IMR-90 (cell line): ENCODE data around the gene PSG7. TPM values are rescaled to one million over a fixed set of nuclear protein-coding genes. Genes with fewer than 3 reads are reported as not detected.
A peak's percentile ranks its signal among the peaks of the same experiment; 100 is the strongest.
"Not testable (repeated sequence)": the region's sequence is repeated elsewhere in the genome, so short reads cannot be mapped to it uniquely, and the experiment has no call there.

Experiments
- ATAC-seq: fragments of 200-7000 bp; cut with Tn5 transposase; 2 replicates; pipeline ENCODE4 v1.9.1; 2020; ENCODE audit warnings: low read depth, mild to moderate bottlenecking, moderate library complexity
- BruUV-seq: library from RNA; stranded (reverse); fragments of 400-500 nt; replicated peaks from 2 replicates; lab custom pipeline; 2021; lab: Mats Ljungman, UMichigan
- CTCF ChIA-PET: fragments of 300-600 bp; formaldehyde crosslinking; extraction: SDS; loops from one replicate; lab custom pipeline; 2021; ENCODE audit warnings: antibody characterized with exemption; lab: Yijun Ruan, JAX
- POLR2A ChIA-PET: fragments of 300-600 bp; sonication (Branson Sonifier 250); formaldehyde crosslinking; loops from one replicate; lab custom pipeline; 2022; ENCODE audit warnings: antibody characterized with exemption; ENCODE audit not compliant: unreplicated experiment; lab: Charles Lee
- DNase-seq: peaks from one replicate; pipeline ENCODE4 v3.0.0; 2013
- H2AFZ ChIP-seq: replicated peaks from 2 replicates; pipeline ENCODE3; 2013; ENCODE audit warnings: low read length, mild to moderate bottlenecking; ENCODE audit not compliant: poor library complexity
- H2AK5ac ChIP-seq: 2 replicates; pipeline ENCODE4 v1.6.1; 2013; ENCODE audit warnings: low read depth, low read length, inconsistent platforms
- H2AK9ac ChIP-seq: replicated peaks from 2 replicates; pipeline ENCODE3; 2013; ENCODE audit warnings: mild to moderate bottlenecking, low read depth, low read length, moderate library complexity; ENCODE audit not compliant: poor library complexity
- H2BK120ac ChIP-seq: 2 replicates; pipeline ENCODE4 v1.6.1; 2013; ENCODE audit warnings: low read depth, low read length, inconsistent platforms
- H2BK15ac ChIP-seq: 3 replicates; pipeline ENCODE4 v1.6.1; 2013; ENCODE audit warnings: low read depth, low read length, inconsistent platforms
- H2BK20ac ChIP-seq: 2 replicates; pipeline ENCODE4 v1.6.1; 2013; ENCODE audit warnings: low read depth, mild to moderate bottlenecking, inconsistent platforms, low read length, moderate library complexity
- H2BK5ac ChIP-seq: 2 replicates; pipeline ENCODE4 v1.6.1; 2013; ENCODE audit warnings: mild to moderate bottlenecking, low read depth, low read length, inconsistent platforms; ENCODE audit not compliant: poor library complexity, severe bottlenecking
- H3K14ac ChIP-seq: replicated peaks from 2 replicates; pipeline ENCODE4 v1.6.1; 2013; ENCODE audit warnings: low read depth, low read length, inconsistent platforms
- H3K18ac ChIP-seq: 2 replicates; pipeline ENCODE4 v1.6.1; 2013; ENCODE audit warnings: low read depth, low read length, control low read depth
- H3K23ac ChIP-seq: 2 replicates; pipeline ENCODE4 v1.6.1; 2013; ENCODE audit warnings: low read depth, low read length, inconsistent platforms
- H3K27ac ChIP-seq: 2 replicates; pipeline ENCODE4 v1.5.1; 2013; ENCODE audit warnings: mild to moderate bottlenecking, control low read depth, low read length; ENCODE audit not compliant: insufficient read depth
- H3K27me3 ChIP-seq: 2 replicates; pipeline ENCODE4 v1.6.1; 2013; ENCODE audit warnings: low read length; ENCODE audit not compliant: control insufficient read depth, insufficient read depth
- H3K36me3 ChIP-seq: 2 replicates; pipeline ENCODE4 v1.6.1; 2013; ENCODE audit warnings: low read length, mixed read lengths; ENCODE audit not compliant: control insufficient read depth, insufficient read depth
- H3K4ac ChIP-seq: 2 replicates; pipeline ENCODE4 v1.6.1; 2013; ENCODE audit warnings: low read depth, low read length, inconsistent platforms
- H3K4me1 ChIP-seq: 2 replicates; pipeline ENCODE4 v1.6.1; 2013; ENCODE audit warnings: low read length, mixed read lengths; ENCODE audit not compliant: control insufficient read depth, insufficient read depth
- H3K4me2 ChIP-seq: 2 replicates; pipeline ENCODE4 v1.6.1; 2013; ENCODE audit warnings: low read depth, mild to moderate bottlenecking, control low read depth, low read length, moderate library complexity
- H3K4me3 ChIP-seq: 2 replicates; pipeline ENCODE4 v1.5.1; 2013; ENCODE audit warnings: low read depth, mild to moderate bottlenecking, control low read depth, low read length, moderate library complexity; ENCODE audit not compliant: insufficient read depth
- H3K56ac ChIP-seq: 2 replicates; pipeline ENCODE4 v1.6.1; 2013; ENCODE audit warnings: low read length, inconsistent platforms; ENCODE audit not compliant: insufficient read depth; ENCODE audit errors: extremely low read depth
- H3K79me1 ChIP-seq, 2 experiments: 2 replicates each; pipeline ENCODE4 v1.6.1; 2013; ENCODE audit warnings: low read length in 2 of 2, inconsistent platforms in 1 of 2, low read depth in 1 of 2
- H3K9ac ChIP-seq: 2 replicates; pipeline ENCODE4 v1.6.1; 2013; ENCODE audit warnings: low read depth, low read length, control low read depth
- H3K9me1 ChIP-seq: 2 replicates; pipeline ENCODE4 v1.6.1; 2013; ENCODE audit warnings: low read length, inconsistent platforms; ENCODE audit not compliant: insufficient read depth
- H3K9me3 ChIP-seq: 2 replicates; pipeline ENCODE4 v1.6.1; 2013; ENCODE audit warnings: low read length; ENCODE audit not compliant: control insufficient read depth, insufficient read depth
- H4K20me1 ChIP-seq: 2 replicates; pipeline ENCODE4 v1.6.1; 2013; ENCODE audit warnings: low read length, inconsistent platforms; ENCODE audit not compliant: insufficient read depth
- H4K5ac ChIP-seq: 2 replicates; pipeline ENCODE4 v1.6.1; 2013; ENCODE audit warnings: mild to moderate bottlenecking, low read depth, low read length, control low read depth
- H4K8ac ChIP-seq, 2 experiments: 2 replicates each; pipeline ENCODE4 v1.6.1; 2013; ENCODE audit warnings: low read depth in 2 of 2, low read length in 2 of 2, control low read depth in 1 of 2, inconsistent platforms in 1 of 2
- H4K91ac ChIP-seq: 2 replicates; pipeline ENCODE4 v1.6.1; 2013; ENCODE audit warnings: low read depth, low read length, inconsistent platforms; ENCODE audit not compliant: insufficient read depth
- RAD21 ChIP-seq: IDR thresholded peaks from 2 replicates; pipeline ENCODE4 v1.6.1; 2012; ENCODE audit warnings: low read length, improper control_type of control experiment
- SMC3 ChIP-seq: fragments of 150-350 bp; IDR thresholded peaks from 2 replicates; pipeline ENCODE4 v1.6.1; 2016; ENCODE audit warnings: low read depth, mild to moderate bottlenecking, antibody characterized with exemption, low read length, moderate library complexity
- WGBS, 2 experiments: methylation state at CpG; one replicate each; pipeline versions ENCODE4 v1.1.5 to v1.1.7; 2013; ENCODE audit warnings: missing lambda C conversion rate in 2 of 2; ENCODE audit not compliant: insufficient read length in 1 of 2; ENCODE audit errors: extremely low coverage in 2 of 2; 5-methylcytosine and 5-hydroxymethylcytosine counted together
- dilution Hi-C: fragments of 300-500 bp; cut with HindIII; formaldehyde crosslinking; loops from one replicate; pipeline ENCODE4 v1.14.3; 2018; ENCODE audit warnings: low sequenced_read_pairs; ENCODE audit not compliant: unreplicated experiment
- in situ Hi-C: fragments of 300-500 bp; cut with MboI; formaldehyde crosslinking; loops from 3 replicates; pipeline ENCODE4 v1.14.3; 2019; ENCODE audit warnings: low sequenced_read_pairs, inconsistent platforms, mixed read lengths
- intact Hi-C: fragments of 100-400 bp; cut with micrococcal nuclease; formaldehyde crosslinking; loops from 2 replicates; pipeline ENCODE4 v1.10.0; 2022
- polyA plus RNA-seq, 3 experiments: library from polyadenylated mRNA; depleted of rRNA; stranded (reverse); fragments of >200 nt; gene quantifications; 2 replicates each; pipeline ENCODE4 v1.2.3, GENCODE V29; 2012; ENCODE audit warnings: low replicate concordance in 1 of 3
- total RNA-seq: library from RNA; depleted of rRNA; stranded (reverse); fragments of >200 nt; gene quantifications from 2 replicates; pipeline ENCODE4 v1.2.3, GENCODE V29; 2012
- TF ChIP-seq, protein P1 (sequence below): conservative IDR thresholded peaks from 2 replicates; pipeline ENCODE4 v1.5.1; 2012; ENCODE audit warnings: mild to moderate bottlenecking, low read depth, low read length, improper control_type of control experiment

PSG7 gene
- total and polyA plus RNA-seq, 2 of the 4 experiments (the other 2 are of a cell fraction), result under 0.01 to 0.26 TPM

DNA sequence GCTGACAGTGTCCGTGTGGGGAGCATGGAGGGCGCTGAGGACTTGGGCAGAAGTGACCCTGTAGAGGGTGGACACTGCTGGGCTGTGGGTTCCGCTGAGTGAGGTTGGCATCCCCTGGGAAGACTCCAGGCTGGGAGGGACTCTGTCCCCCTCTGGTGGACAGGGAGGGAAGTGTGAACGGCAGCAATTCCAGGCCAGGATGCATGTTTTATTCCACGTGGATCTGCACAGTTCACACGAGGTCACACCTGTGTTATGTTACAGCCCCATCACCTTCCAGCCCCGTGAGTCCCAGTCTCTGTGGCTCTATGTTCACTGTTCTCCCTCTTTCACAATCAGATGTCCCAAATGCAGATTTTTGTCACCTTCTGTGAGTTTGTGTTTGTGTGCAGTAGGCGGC is 55.7 kb downstream of the PSG7 start:
- H3K14ac ChIP-seq, H3K27me3 ChIP-seq, H3K4me3 ChIP-seq, dilution Hi-C loops, H3K27ac ChIP-seq, H3K23ac ChIP-seq, H4K20me1 ChIP-seq, H3K4me2 ChIP-seq, POLR2A ChIA-PET, H3K18ac ChIP-seq, H3K56ac ChIP-seq, ATAC-seq, CTCF ChIA-PET, H2AK9ac ChIP-seq, H3K4me1 ChIP-seq, in situ Hi-C loops, H3K9ac ChIP-seq, H2AFZ ChIP-seq, H2BK15ac ChIP-seq, H3K9me3 ChIP-seq, H3K36me3 ChIP-seq, BruUV-seq, H3K79me1 ChIP-seq, intact Hi-C loops: not testable (repeated sequence)
- DNase-seq, result peak; percentile 4
- Histone ChIP-seq H2BK20ac (peak overlapping the region; percentile 43; the same call in 1 of the 2 replicates), H3K4ac (peak overlapping the region; percentile 74), H2AK5ac (peak overlapping the region; percentile 89), H4K91ac (peak overlapping the region; percentile 8; the same call in 1 of the 2 replicates), H4K5ac (peak overlapping the region; percentile 48; the same call in 1 of the 2 replicates), H3K9me1 (peaks cover 11% of the 10 kb centered on the region; the same call in 1 of the 2 replicates), H4K8ac (peak overlapping the region; percentile 48 to 80; a peak in 3 of 4 replicates), H2BK5ac (peak overlapping the region; percentile 72), H2BK120ac (peak overlapping the region; percentile 89)
- peak; percentile 52 for TF ChIP-seq RAD21
- TF ChIP-seq, protein P1, sequence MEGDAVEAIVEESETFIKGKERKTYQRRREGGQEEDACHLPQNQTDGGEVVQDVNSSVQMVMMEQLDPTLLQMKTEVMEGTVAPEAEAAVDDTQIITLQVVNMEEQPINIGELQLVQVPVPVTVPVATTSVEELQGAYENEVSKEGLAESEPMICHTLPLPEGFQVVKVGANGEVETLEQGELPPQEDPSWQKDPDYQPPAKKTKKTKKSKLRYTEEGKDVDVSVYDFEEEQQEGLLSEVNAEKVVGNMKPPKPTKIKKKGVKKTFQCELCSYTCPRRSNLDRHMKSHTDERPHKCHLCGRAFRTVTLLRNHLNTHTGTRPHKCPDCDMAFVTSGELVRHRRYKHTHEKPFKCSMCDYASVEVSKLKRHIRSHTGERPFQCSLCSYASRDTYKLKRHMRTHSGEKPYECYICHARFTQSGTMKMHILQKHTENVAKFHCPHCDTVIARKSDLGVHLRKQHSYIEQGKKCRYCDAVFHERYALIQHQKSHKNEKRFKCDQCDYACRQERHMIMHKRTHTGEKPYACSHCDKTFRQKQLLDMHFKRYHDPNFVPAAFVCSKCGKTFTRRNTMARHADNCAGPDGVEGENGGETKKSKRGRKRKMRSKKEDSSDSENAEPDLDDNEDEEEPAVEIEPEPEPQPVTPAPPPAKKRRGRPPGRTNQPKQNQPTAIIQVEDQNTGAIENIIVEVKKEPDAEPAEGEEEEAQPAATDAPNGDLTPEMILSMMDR, result peak; percentile 47
- TF ChIP-seq SMC3, result peak; percentile 40
- WGBS, 2 experiments, result 73% methylated on average over 4 of the region's 8 CpGs; no CpG with 5 or more reads in 1 of the 2 experiments

DNA sequence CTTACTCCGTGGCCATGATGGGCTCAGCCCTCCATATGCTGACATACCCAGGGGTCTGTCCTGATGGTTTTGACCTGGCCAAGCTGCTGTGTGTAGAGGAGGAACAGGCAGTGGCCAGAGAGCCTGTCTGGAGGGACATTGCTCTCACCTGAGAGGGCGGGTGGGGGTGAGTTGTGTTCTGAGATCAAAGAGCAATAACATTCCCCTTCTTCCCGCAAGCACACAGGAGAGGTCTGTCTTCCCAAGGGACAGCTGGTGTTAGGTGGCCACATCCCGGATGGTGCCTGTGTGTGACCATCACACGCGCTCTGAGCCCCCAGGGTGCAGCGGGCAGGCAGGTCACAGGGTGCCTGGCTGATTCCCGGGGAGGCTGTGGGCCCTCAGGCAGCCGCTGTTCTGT is 56.4 kb downstream of the PSG7 start:
- H2BK15ac ChIP-seq, H3K27ac ChIP-seq, H2AK9ac ChIP-seq, H3K9me3 ChIP-seq, POLR2A ChIA-PET, dilution Hi-C loops, H3K4me2 ChIP-seq, DNase-seq, H2AFZ ChIP-seq, intact Hi-C loops, H3K79me1 ChIP-seq, H4K20me1 ChIP-seq, H3K36me3 ChIP-seq, H3K9ac ChIP-seq, H3K23ac ChIP-seq, H3K56ac ChIP-seq, CTCF ChIA-PET, ATAC-seq, in situ Hi-C loops, H3K27me3 ChIP-seq, BruUV-seq, H3K4me3 ChIP-seq: not testable (repeated sequence)
- Histone ChIP-seq H3K18ac (peak overlapping the region; percentile 51; the same call in 1 of the 2 replicates), H3K14ac (0 out of 2 replicates have a peak overlapping the region, but pooled peaks have one; percentile 9), H4K5ac (peak overlapping the region; percentile 53; the same call in 1 of the 2 replicates), H2BK120ac (peak overlapping the region; percentile 99), H3K4me1 (peaks cover 15% of the 10 kb centered on the region), H3K9me1 (peaks cover 17% of the 10 kb centered on the region), H2BK20ac (peak overlapping the region; percentile 99), H2AK5ac (peak overlapping the region; percentile 66), H2BK5ac (peak overlapping the region; percentile 59), H3K4ac (peak overlapping the region; percentile 41), H4K91ac (peak overlapping the region; percentile 70; the same call in 1 of the 2 replicates), H4K8ac (peak overlapping the region; percentile 67 to 80; a peak in 3 of 4 replicates)
- WGBS, 2 experiments, result 100% methylated on average over 3 of the region's 9 CpGs; no CpG with 5 or more reads in 1 of the 2 experiments
